ENCODE measurements around the gene SIK2. TPM values are rescaled to one million over a fixed set of nuclear protein-coding genes. Genes with fewer than 3 reads are reported as not detected.
"Not testable (repeated sequence)": the region's sequence is repeated elsewhere in the genome, so short reads cannot be mapped to it uniquely, and the experiment has no call there.

SIK2 gene
- polyA plus RNA-seq, 1 donor: 22.4 TPM

DNA sequence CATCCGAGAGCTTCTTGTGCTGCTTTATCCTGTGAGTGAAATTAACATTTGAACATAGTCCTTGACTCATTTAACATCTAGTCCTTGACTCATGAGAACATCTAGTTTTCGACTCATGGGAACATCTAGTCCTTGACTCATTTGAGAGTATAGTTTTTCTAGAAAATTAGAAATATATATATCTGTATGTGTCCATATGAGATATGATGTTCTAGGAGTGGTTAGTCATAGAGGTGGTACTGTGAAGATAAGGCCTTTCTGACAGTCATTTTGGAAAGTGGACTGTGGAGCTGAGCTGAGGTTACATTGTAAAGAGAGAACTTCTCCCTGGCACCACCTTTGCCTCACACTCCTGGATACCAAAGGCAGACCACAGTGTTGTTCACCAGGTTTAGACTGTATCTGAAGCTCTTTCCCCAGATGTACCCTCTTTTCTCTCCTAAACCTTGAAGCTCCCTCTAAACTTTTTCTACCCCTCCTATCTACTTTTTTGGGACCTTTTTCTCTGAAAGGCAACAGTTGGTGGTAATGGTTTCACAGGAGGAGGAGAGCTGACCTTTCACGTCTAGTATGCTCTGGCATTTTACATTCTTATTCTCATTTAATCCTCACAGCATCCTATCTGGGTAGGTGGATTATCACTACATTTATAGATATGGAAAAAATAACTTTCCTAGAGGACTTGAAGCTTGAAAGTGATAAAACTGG lies 96.8 kb downstream of the SIK2 start:
- no peak for DNase-seq (ENCODE audit: low read depth)

- no peak for DNase-seq (ENCODE audit: low read depth)
Measured at GRCh38 chr11:111699579-111700156, 97.4 kb downstream of the SIK2 start.

DNA sequence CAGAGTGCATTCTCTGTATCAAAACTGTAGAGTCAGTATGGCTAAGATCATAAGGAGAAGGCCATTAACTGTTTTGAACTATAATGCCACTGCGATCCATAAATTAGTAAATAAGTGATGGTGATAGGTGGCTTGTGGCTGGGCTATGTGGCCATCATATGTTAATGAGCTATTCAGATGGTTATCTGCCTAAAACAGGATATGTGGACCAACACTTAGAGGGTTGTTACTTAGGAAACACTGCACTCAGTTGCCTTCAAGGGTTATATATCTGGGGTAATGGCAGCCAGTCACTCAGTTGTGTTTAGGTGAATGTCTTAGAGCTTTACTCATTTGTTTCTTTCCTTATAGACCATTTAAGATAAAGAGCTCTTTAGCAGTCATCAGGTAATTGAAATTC lies 97.9 kb downstream of the SIK2 start:
- no peak for DNase-seq (ENCODE audit: low read depth)

DNA sequence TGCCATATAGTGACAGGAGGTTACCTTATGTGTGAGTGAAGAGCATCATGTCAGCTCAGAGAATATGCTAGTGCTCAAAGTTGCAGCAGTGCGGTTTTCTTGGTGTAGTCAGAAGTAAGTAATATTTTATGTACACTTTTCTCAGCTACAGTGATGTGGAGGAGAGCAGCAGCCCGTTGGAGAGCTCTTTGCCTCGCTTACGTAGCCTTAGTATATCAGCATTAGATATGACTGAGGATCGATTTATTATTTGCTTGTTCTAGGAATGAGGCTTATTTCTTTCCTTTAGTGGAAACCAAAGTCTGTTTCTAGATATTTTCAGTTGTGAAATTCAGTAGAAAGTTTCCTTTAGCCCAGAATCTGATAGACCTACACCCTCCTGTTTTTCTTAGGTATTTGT lies 100.4 kb downstream of the SIK2 start:
- DNase-seq (ENCODE audit: low read depth): no peak

- no peak for DNase-seq (ENCODE audit: low read depth)
Measured at GRCh38 chr11:111703576-111703975, 101.3 kb downstream of the SIK2 start.

- DNase-seq (ENCODE audit: low read depth): no peak
Measured at GRCh38 chr11:111707039-111707690, 104.9 kb downstream of the SIK2 start.

GRCh38 chr11:111707691-111708067 lies 105.4 kb downstream of the SIK2 start:
- no peak for DNase-seq (ENCODE audit: low read depth)

- DNase-seq (ENCODE audit: low read depth): no peak
Measured at GRCh38 chr11:111714522-111714921, 112.3 kb downstream of the SIK2 start.

DNA sequence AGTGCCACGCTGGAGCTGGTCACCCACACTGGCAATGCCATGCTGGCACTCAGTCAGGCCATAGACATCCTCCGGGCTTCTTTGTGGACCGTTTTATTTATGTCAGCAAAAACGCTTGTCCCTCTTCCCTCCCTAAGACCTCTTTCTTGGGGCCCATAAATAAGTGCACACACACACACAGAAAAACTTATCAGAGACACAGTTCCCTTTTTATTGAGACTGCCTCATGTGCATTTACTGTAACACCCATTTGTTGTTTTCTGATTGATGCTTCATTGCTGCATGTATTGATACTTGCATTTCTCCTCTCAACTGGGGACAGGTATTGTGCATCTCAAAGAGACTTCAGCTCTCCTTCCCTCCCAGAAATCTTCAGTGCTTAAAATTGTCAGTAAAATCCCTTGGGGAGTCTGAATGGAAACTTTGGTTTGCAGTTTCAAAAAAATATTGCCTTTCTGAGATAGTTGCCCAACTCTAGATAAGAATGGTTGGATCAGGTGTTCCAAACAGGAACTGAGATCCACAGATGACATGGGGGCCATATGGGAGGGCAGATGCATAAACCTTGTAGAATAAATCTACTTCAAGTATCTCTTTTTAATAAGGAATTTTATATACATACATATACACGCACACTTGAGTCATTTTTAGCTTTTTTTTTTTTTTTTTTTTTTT lies 113.0 kb downstream of the SIK2 start:
- DNase-seq (ENCODE audit: low read depth): no peak

DNA sequence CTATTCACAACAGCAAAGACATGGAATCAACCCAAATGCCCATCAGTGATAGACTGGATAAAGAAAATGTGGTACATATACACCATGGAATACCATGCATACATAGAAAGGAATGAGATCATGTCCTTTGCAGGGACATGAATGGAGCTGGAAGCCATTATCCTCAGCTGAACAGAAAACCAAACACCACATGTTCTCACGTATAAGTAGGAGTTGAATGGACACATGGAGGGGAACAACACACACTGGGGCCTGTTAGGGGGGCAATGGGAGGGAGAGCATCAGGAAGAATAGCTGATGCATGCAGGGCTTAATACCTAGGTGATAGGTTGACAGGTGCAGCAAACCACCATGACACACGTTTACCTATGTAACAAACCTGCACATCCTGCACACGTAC lies 115.4 kb downstream of the SIK2 start:
- DNase-seq (ENCODE audit: low read depth): not testable (repeated sequence)

DNA sequence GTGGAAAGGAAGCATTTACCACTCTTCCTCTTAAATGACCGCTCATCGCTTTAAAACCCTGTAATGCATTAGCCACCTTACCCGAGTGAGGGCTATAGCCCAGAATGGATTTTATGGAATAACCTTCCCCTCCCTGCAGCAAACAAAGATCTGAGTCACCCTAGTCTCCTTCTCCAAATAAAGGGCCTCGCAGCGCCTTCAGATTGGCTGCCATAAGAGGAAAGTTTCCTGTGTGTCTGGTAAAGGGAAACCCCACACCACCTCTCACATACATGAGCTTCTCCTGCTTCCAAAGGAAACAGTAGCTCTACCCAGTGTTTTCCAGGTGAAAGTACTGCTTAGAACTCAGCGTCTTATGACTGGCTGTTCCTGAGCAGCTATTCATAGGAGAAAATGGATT lies 116.2 kb downstream of the SIK2 start:
- DNase-seq (ENCODE audit: low read depth): no peak

DNA sequence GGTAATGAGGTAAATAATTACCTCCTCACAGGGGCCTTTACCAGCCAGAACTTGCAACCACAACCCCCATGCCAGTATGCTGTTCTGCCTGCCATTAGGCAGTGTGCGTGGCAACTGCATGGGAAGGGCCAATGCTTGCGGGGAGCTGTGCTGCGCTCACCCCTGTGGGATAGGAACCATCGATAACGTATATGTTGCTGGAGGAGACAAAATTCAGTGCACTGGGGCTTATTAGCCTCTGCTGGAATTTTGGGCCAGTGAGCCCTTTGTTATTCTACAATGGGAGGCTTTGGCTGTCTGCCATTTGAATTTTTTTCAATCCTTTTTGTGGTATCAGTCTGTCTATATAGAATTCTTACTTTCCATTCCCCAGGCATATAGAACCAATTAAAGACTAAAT lies 116.6 kb downstream of the SIK2 start:
- DNase-seq (ENCODE audit: low read depth): no peak

DNA sequence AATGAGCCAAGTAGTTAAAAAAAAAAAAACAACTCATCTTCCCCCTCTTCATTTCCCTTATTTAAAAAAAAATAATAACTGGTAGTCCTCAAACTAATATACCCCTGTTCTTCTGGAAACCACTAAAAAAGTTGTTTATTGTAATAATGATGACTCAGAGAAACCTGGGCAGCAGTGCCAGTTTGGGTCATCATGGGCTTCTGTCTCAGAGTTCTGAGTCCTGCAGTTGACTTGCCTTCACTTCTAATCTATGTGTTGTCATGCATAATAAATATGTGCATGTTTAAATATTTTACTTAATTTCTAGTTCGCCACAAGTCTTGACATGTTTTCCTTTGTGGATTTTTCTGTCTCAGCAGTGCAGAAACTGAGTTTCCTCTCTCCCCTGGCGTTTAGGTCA lies 117.1 kb downstream of the SIK2 start:
- DNase-seq (ENCODE audit: low read depth): no peak

DNA sequence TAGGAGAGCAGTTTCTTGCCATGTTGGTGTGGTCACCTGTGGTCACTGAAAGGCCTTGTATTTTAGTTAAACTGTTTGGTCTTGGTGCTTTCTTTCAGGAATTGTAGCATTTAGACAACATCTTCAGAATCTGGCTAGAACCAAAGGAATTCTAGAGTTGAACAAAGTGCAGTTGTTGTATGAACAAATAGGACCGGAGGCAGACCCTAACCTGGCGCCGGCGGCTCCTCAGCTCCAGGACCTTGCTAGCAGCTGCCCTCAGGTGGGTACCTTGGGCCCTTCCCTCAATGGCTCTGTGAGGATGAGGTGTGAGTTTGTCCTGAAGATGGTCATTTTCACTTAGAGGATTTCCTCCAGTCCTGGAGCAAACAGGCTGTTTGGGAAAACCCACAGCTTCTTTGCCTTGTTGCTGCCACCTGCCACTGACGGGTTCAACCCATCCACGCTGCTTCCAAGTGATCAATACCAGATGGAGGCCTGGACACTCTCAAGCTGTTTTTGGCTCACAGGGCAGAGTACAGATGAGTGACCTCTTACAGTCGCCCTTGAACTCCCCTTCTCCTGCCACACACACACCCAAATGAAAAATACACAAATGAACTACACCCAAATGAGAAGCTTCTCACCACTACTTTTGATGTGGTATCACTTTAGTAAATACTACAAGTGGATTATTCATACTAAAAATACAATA lies 118.7 kb downstream of the SIK2 start:
- DNase-seq (ENCODE audit: low read depth): no peak

- no peak for DNase-seq (ENCODE audit: low read depth)
Measured at GRCh38 chr11:111722501-111722900, 120.3 kb downstream of the SIK2 start.

DNA sequence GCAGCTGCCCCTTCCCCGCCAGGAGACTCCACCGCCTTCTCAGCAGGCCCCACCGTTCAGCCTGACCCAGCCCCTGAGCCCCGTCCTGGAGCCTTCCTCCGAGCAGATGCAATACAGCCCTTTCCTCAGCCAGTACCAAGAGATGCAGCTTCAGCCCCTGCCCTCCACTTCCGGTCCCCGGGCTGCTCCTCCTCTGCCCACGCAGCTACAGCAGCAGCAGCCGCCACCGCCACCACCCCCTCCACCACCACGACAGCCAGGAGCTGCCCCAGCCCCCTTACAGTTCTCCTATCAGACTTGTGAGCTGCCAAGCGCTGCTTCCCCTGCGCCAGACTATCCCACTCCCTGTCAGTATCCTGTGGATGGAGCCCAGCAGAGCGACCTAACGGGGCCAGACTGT lies 121.3 kb downstream of the SIK2 start:
- DNase-seq (ENCODE audit: low read depth): no peak

DNA sequence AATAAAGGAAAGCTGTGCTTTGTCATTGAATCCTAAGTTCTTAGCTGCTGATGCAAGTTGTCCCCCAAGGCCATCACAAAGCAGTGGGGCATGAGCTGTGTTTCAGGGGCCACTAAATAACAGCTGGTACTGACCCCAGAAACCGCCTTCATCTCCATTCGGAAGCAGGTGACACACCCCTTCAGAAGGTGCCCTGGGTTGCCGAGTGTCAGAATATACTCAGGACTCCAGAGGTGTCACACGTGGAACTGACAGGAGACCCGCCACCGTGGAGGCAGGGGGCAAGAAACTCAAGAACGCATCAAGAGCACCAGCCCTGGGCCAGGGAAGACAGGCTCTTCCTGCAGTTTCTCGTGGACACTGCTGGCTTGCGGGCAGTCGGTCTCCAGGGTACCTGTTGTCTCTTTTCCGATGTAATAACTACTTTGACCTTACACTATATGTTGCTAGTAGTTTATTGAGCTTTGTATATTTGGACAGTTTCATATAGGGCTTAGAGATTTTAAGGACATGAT lies 122.4 kb downstream of the SIK2 start:
- no peak for DNase-seq (ENCODE audit: low read depth)

DNA sequence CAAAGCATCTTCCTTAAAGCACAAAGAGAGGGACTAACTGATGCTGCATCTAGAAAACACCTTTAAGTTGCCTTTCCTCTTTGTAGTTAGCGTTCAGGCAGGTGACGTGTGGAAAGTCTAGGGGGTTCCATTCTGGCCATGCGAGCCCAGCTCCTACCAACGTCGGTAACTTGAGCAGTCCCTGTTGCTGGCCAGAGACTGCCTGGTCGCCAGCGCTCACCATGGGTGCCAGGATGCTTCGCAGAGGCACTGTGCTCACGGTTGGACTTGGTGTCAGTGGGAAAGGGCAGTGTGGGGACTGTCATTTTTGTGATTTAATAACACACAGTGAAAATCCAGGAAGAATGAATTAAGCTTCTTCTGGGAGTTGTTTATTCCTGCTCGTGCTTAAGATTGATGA lies 123.4 kb downstream of the SIK2 start:
- DNase-seq (ENCODE audit: low read depth): no peak

DNA sequence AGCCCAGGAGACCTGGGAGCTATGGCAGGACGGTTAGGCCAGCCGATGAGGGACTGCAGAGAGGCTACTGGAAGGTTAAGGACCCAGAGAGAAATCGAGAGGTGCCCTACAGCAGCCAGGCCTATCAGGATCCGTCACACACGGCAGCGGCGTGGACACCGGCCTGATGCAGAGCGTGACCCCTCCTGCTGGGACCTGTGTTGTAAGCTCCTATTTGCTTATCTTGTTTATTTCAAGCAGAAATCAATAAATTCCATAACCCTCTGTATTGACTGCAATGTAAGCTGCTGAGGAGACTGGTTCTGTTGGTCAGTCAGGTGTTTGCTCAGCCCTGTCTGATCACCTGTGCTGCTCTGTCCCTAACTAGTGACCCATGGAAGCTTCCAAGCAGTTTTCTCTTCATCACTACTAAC lies 124.1 kb downstream of the SIK2 start:
- no peak for DNase-seq (ENCODE audit: low read depth)

DNA sequence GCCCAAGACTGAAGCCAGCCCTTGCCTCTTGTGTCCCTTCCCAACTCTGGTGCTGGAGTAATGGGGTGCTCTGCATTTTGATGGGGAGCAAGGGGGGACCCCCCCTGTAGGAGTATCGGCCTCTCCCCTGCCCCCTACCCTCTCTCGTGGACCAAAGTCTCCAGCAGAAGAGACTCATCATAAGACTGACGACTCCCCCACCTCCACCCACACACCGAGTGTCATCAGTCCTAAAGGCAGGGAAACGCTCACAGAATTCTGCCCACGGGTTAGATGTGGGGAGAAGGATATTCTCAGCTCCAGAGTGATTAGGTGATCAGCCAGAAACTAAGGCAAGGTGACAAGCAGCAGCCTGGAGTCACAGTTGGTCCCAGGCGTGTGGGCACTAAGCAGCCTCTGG lies 125.2 kb downstream of the SIK2 start:
- no peak for DNase-seq (ENCODE audit: low read depth)

GRCh38 chr11:111729071-111729830 lies 127.0 kb downstream of the SIK2 start:
- no peak for DNase-seq (ENCODE audit: low read depth)
